Forelimb muscle (tissue), 1 donor: ENCODE results near the gene BACE1. TPM values are rescaled to one million over a fixed set of nuclear protein-coding genes. Genes with fewer than 3 reads are reported as not detected.
"Not testable (repeated sequence)": the region's sequence is repeated elsewhere in the genome, so short reads cannot be mapped to it uniquely, and the experiment has no call there.

Experiments
- DNase-seq: peaks from one replicate; pipeline ENCODE4 v3.0.0-alpha.2; 2013; ENCODE audit warnings: low read depth
- polyA plus RNA-seq: library from polyadenylated mRNA; unstranded; fragments of 120-200 nt; gene quantifications from one replicate; pipeline ENCODE4 v1.2.1, GENCODE V29; 2013; ENCODE audit not compliant: insufficient read length

The BACE1 gene
- 35.4 TPM for polyA plus RNA-seq

- DNase-seq: peak; percentile 71
Observed at GRCh38 chr11:117316197-117316961, at the start of gene BACE1. Gene BACE1, minus strand, starts transcription at chr11:117316256. Its CDS starts 461 bp downstream, at chr11:117315795.

- no peak for DNase-seq
Observed at GRCh38 chr11:117361432-117361831, 45.4 kb upstream of the BACE1 start.

DNA sequence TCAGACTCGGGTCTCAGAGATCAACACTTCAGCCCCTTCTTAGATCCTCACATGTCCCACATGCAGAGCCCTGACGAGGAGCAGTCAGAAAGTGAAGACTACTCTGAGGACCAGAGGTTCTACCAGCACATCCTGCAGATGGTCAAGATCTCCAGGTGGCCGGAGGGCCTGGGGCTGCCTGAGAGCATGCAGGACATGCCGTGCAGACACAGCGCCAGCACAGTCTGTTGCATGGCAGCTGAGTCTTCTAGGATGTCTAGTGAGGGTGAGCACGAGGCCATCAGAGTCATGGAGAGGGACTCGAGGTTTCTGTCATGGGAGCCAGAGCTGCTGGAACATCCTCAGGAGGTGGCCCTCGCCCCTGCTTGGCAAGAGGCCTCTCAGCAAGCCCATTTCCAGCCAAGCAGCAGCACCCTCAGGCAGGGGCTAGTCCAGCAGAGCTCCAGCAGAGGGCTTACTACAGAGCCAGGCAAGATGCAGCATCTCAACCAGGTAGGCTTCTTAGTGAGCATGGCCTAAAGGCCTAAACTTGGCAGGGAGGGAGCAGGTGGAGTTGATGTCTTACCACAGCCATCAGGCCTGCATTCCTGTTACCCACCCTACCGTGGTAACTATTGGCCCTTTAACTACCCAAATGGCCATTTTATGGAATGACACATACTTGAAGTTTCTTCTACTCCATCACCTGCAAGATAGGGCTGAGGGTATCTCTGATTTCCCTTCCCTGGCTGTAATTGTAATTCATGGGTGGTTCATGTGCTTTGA is 40.3 kb upstream of the BACE1 start:
- DNase-seq: no peak

DNA sequence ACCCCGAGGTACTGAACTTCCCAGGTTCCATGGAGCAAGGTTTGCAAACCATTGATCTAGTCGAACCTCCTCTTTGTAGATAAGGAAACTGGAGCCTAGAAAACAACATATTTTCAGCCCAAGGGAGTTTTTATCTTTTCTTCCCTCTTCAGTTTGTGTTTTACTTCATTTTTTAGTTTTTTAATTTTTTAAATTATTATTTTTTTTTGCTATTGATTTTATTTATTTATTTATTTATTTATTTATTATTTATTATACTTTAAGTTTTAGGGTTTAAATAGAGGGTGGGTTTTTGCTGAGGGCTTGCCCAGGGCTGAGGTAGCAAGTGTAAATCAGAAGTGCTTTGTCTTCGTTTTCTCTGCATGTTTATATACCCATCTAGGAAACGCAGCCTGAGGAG is 38.5 kb upstream of the BACE1 start:
- no peak for DNase-seq

GRCh38 chr11:117345039-117345438 is 29.0 kb upstream of the BACE1 start:
- DNase-seq: no peak

DNA sequence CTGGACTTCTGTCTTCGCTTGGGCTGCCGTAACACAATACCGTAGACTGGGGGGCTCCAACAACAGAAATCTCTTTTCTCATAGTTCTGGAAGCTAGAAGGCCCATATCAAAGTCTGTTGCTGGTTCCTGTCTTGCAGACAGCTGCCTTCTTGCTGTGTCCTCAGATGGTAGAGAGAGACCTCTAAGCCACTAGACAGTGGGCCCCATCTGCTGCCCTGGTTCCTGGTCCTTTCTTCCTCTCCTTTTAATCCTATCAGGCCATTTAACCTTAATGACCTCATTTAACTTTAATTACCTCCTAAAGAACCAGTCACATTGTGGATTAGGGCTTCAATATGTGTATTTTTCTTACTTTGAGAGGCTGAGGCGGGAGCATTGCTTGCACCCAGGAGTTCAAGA is 21.0 kb upstream of the BACE1 start:
- no peak for DNase-seq

DNA sequence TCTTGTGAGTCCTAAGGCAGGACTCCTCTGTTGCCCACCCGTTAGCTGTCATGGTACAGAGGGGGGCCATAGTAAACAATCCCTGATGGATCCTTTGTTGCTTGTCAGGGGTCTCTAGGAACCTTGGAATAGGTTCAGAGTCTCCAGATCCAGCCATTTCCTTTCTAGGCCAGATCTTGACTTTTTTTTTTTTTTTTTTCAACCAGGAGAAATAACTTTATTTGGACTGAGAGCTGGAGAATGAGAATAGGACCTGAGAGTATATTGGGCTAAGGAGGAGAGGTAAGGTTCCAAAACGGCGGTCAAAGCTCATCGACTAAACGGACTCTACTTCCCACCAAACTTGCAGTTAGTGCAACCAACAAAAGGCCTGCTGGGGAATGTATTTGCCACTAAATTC is 19.3 kb upstream of the BACE1 start:
- no peak for DNase-seq

- no peak for DNase-seq
Observed at GRCh38 chr11:117334896-117335295, 18.8 kb upstream of the BACE1 start.

- DNase-seq: no peak
Observed at GRCh38 chr11:117333917-117334316, 17.9 kb upstream of the BACE1 start.

- no peak for DNase-seq
Observed at GRCh38 chr11:117332843-117333242, 16.8 kb upstream of the BACE1 start.

DNA sequence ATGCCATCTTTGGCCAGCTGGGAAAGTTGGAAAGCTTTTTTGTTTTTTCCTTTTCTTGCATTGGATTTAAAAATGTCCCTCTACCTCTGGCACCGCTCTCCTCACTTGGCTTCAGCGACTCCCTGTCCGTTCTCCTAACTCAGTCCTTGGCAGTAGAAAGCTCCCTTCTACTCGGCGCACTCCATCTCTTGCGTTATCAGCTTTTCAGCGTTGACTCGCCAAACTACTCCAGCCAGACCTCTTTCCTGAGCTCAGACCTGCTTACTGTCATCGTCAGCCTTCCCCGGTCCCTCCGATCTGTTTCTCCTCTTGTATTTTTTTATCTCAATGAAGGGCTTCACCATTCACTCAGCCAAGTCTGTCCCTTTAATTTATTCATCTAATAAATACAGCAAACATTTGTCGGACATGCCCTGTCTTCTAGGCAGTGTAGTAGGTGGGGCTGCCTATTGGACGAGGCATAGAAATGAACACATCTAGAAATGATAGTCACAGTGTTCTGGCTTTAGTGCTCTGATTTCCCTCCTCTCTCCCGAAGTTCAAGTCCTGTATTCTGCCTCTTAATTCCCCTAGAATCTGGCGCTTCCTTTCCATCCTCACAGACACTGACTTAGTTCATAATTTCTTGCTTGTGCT is 12.4 kb upstream of the BACE1 start:
- DNase-seq: peak; percentile 28

DNA sequence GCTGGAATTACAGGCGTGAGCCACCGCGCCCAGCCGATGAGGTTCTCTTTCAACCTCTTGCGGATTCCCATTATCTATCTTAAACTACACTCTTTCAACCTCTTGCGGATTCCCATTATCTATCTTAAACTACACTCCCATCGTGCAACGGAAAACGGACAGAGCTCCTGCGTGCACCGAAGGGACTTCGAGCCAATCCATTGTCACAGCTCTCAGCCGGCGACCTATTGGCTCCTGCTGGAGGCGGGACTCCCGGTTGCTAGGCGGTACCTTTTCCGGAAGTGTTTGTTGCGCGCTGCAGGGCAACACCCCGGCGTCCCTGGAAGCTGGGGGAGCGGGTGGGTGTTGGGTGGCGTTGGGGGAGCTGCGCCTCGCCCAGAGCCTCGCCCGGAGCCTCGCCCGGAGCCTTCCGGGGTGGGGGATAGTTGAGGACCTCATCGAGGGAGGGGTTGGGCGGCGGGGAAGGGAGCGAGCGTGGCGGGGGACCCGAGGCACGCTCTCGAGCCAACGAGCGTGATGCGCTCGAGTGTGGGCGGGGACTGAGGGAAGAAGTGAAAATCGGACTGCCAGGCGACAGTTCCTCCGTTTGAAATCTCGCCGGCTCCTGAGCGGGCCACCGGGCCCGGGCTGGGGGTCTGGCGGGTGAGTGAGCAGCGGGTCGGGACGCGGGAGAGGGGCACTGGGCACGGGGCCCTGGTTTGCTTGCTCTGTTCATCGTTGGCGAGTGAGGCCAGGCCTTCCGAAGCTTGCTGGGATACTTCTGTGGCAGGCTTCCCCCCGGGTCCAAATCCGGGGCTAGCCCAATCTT is 11.7 kb upstream of the BACE1 start, which contains the start of gene CEP164:
Gene CEP164, plus strand, starts transcription at position 288 of the 808 bp plus-strand sequence. CDS start 10,733 bp downstream, outside the sequence.
- peak; percentile 96 for DNase-seq

- not testable (repeated sequence) for DNase-seq
Observed at GRCh38 chr11:117327255-117327566, 11.2 kb upstream of the BACE1 start.

DNA sequence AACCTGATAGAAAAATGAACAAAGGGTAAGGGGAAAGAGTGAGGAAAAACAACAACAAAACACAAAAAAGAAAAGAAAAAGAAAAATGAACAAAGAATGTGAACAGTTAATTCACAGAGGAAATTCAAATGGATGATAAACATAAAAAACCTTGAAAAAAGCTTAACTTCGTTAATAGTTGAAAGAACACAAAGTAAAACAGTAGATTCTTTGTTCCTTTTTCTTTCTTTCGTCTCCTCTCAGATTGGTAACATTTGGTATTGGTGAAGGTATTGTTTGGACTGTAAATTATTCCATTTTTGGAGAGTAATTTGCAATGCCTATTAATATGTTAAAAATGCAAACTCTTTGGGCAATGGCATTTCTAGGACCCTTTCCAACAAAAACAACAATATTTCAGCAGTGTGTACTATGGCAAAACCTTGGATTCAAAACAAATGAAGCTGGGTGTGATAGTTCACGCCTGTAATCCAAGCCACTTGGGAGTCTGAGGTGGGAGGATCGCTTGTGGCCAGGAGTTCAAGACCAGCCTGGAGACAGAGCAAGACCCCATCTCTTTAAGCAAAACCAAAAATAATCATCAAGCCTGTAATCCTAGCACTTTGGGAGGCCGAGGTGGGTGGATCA is 3.3 kb upstream of the BACE1 start:
- DNase-seq: no peak

- no peak for DNase-seq
Observed at GRCh38 chr11:117318738-117319137, 2.7 kb upstream of the BACE1 start.

GRCh38 chr11:117315285-117316196 is 515 bp downstream of the BACE1 start:
- no peak for DNase-seq

DNA sequence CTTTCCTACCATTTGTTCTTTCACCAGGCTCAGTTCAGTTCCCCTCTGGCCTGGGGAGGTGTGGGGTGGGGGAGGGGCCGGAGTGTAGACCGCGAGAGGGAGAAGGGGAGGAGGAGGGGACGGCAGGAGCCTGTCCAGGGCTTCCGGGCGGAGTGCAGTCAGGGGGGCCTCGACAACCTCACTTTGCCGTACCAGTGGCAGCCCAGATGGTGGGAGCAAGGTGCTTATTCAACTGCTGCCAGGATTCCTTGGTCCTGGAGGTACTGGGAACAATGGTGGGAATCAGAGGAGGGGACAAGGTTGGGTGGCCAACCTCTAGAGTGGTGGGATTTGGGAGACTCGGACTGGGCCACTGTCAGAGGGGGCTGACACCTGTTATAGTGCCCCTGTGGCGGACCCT is 1.2 kb downstream of the BACE1 start:
- DNase-seq: no peak

DNA sequence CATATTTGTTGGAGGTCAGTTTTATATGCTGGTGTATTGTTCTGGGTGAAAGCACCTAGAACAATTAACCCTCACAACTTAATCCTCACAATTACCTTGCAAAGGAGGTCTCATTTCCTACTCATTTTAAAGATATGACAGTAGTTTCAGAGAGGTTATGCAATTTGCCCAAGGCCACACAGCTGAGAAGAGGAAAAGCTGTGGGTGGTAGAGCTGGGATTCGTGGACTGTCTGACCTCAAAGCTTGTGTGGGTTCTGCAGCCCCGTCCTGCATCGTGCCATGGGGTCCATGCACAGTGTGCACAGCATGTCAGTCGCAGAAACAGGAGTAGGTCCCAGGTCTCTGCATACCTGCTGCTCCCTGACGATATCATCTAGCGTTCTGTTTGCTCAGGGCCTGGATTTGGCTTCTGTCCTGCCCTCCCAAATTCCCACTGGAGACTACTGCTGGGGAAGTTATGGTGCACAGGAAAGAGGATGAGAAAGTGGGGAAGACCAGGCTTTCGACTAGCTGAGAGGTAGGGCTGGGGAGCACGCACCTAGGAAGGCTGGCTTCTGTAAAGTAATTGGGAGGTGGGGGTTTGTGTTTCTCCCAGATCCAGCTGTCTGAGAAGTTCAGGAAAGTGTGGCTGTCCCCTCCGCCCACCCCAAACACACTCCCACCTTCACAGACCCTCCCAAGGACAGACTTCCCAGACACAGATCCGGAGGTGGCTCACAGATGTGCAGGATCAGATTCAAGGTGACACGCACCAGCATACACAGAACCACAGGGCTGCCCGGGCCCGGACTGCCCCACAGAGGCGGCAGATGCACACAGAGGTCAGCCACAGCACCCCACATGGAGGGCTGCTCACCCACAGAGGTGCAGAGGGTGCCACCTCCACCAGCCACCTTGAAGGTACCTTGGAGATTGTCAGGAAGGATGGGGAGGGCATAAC is 2.0 kb downstream of the BACE1 start:
- no peak for DNase-seq

DNA sequence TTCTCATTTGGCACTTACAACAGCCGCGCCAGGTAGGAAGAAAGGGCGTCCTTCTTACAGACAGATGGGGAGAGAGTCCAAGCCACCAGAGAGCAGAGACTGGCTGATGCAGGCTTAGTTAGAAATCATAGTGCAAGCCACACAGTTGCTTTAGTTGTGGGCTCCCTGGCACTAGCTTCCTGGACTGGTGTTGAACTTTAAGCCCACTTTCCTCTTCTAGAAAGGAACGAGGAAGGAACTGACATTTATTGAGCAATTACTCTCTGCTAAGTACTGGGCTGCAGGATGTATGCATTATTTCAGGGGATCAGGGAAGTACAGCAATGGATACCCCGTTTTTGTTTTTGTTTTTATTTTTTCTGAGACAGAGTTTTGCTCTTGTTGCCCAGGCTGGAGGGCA is 3.0 kb downstream of the BACE1 start:
- no peak for DNase-seq
